HepG2 (cell line): ENCODE measurements around the gene RAB2B. TPM values are rescaled to one million over a fixed set of nuclear protein-coding genes. Genes with fewer than 3 reads are reported as not detected.
A peak's percentile ranks its signal among the peaks of the same experiment; 100 is the strongest.

Source experiments
- DNMT3B ChIP-seq: conservative IDR thresholded peaks from 2 replicates; pipeline ENCODE4 v1.6.1; 2016; ENCODE audit warnings: missing biosample characterization, control low read depth
- ERF ChIP-seq: IDR thresholded peaks from 2 replicates; pipeline ENCODE4 v1.6.1; 2018; ENCODE audit warnings: missing biosample characterization, missing genetic modification reagents
- IKZF4 ChIP-seq: sonication (generic); formaldehyde crosslinking; IDR thresholded peaks from 2 replicates; pipeline ENCODE4 v1.5.1; 2020; ENCODE audit warnings: borderline replicate concordance, mild to moderate bottlenecking, low read depth, missing genetic modification reagents; ENCODE audit errors: not compliant biosample characterization
- IRX3 ChIP-seq: sonication (generic); formaldehyde crosslinking; IDR thresholded peaks from 2 replicates; pipeline ENCODE4 v1.8.1; 2023; ENCODE audit warnings: mild to moderate bottlenecking, low read depth, missing genetic modification reagents, borderline replicate concordance
- NR2F1 ChIP-seq, 2 experiments: fragments of 450-650 bp in 1 of 2; formaldehyde crosslinking in 1 of 2; IDR thresholded peaks; 2 replicates each; pipeline versions ENCODE4 v1.5.0 to v1.6.1; 2016 to 2020; ENCODE audit warnings: mild to moderate bottlenecking in 1 of 2, missing compliant biosample characterization in 1 of 2, missing genetic modification reagents in 1 of 2, moderate library complexity in 1 of 2
- SMC3 ChIP-seq: IDR thresholded peaks from 2 replicates; pipeline ENCODE4 v1.6.1; 2011; ENCODE audit warnings: low read length, improper control_type of control experiment
- SOX6 ChIP-seq, 2 experiments: fragments of 450-650 bp in 1 of 2; sonication (generic) in 1 of 2; formaldehyde crosslinking in 1 of 2; IDR thresholded peaks; 2 replicates each; pipeline versions ENCODE4 v1.4.0 to v1.6.1; 2017 to 2020; ENCODE audit warnings: antibody characterized with exemption in 1 of 2, mild to moderate bottlenecking in 1 of 2, missing genetic modification reagents in 1 of 2
- TGIF2 ChIP-seq: IDR thresholded peaks from 2 replicates; pipeline ENCODE4 v1.6.1; 2016; ENCODE audit warnings: control low read depth, missing compliant biosample characterization
- THAP7 ChIP-seq: sonication (generic); formaldehyde crosslinking; IDR thresholded peaks from 2 replicates; pipeline ENCODE4 v1.8.1; 2023; ENCODE audit warnings: mild to moderate bottlenecking, missing genetic modification reagents
- ZNF224 ChIP-seq: sonication (generic); formaldehyde crosslinking; IDR thresholded peaks from 2 replicates; pipeline ENCODE4 v1.5.0; 2020; ENCODE audit warnings: mild to moderate bottlenecking, missing genetic modification reagents
- ZNF543 ChIP-seq: sonication (generic); formaldehyde crosslinking; IDR thresholded peaks from 2 replicates; pipeline ENCODE4 v1.4.0; 2020; ENCODE audit warnings: mild to moderate bottlenecking, missing genetic modification reagents
- ZNF747 ChIP-seq: sonication (generic); formaldehyde crosslinking; IDR thresholded peaks from 2 replicates; pipeline ENCODE4 v1.8.1; 2023; ENCODE audit warnings: missing genetic modification reagents, mild to moderate bottlenecking, borderline replicate concordance
- ZSCAN20 ChIP-seq: sonication (generic); formaldehyde crosslinking; IDR thresholded peaks from 2 replicates; pipeline ENCODE4 v1.4.0; 2020; ENCODE audit warnings: missing genetic modification reagents, mild to moderate bottlenecking, borderline replicate concordance
- polyA plus RNA-seq, 8 experiments: library from polyadenylated mRNA; depleted of rRNA in 3 of 8; stranded (reverse) in 7 of 8; unstranded in 1 of 8; fragments of >200 nt; fragmentation: Illumina TruSeq in 4 of 8; extraction: Trizol in 4 of 8; gene quantifications; 2 replicates each; pipeline versions ENCODE4 v1.2.1 to v1.2.3, GENCODE V29; 2011 to 2016; ENCODE audit warnings: low read depth in 4 of 8, missing spikeins in 1 of 8, mixed read lengths in 1 of 8; ENCODE audit not compliant: insufficient read depth in 1 of 8
- total RNA-seq, 5 experiments: library from RNA; depleted of rRNA; stranded (reverse); fragments of >200 nt; fragmentation: Illumina TruSeq; extraction: Trizol; gene quantifications; 2 replicates each; pipeline ENCODE4 v1.2.3, GENCODE V29; 2016; ENCODE audit warnings: low read depth in 1 of 5
- TF ChIP-seq, protein P1 (sequence below): sonication (generic); formaldehyde crosslinking; IDR thresholded peaks from 2 replicates; pipeline ENCODE4 v1.8.1; 2023; ENCODE audit warnings: missing genetic modification reagents, mild to moderate bottlenecking, borderline replicate concordance
- TF ChIP-seq, protein P2 (sequence below): sonication (generic); formaldehyde crosslinking; IDR thresholded peaks from 2 replicates; pipeline ENCODE4 v1.5.0; 2020; ENCODE audit warnings: missing genetic modification reagents
- TF ChIP-seq, protein P3 (sequence below): sonication (generic); formaldehyde crosslinking; IDR thresholded peaks from 2 replicates; pipeline ENCODE4 v1.9.0; 2021; ENCODE audit warnings: missing genetic modification reagents, borderline replicate concordance
- TF ChIP-seq, protein P4 (sequence below): IDR thresholded peaks from 2 replicates; pipeline ENCODE4 v1.4.0; 2020; ENCODE audit warnings: mild to moderate bottlenecking, missing genetic modification reagents
- TF ChIP-seq, protein P5 (sequence below): IDR thresholded peaks from 2 replicates; pipeline ENCODE4 v1.6.1; 2016; ENCODE audit warnings: missing compliant biosample characterization, missing genetic modification reagents, borderline replicate concordance

Gene RAB2B
- total and polyA plus RNA-seq, 2 of the 13 experiments (the other 11 are each of a cell fraction or from before 2014, with no cell fraction given): 36.0 to 60.6 TPM

GRCh38 chr14:21510735-21511657 is 34.2 kb upstream of the RAB2B start, which contains the start of gene METTL3 (continued):
- TF ChIP-seq, protein P1, sequence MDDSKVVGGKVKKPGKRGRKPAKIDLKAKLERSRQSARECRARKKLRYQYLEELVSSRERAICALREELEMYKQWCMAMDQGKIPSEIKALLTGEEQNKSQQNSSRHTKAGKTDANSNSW (CRISPR knock-in tag): peak; percentile 80; the same call in 1 of the 2 replicates
- peak; percentile 89 for TF ChIP-seq IRX3 (CRISPR knock-in tag)
- TF ChIP-seq ZSCAN20 (CRISPR knock-in tag): no peak; the same call in 1 of the 2 replicates
- peak; percentile 75; the same call in 1 of the 2 replicates for TF ChIP-seq ZNF224 (CRISPR knock-in tag)
- peak; percentile 96 for TF ChIP-seq TGIF2 (CRISPR knock-in tag)
- TF ChIP-seq, protein P2, sequence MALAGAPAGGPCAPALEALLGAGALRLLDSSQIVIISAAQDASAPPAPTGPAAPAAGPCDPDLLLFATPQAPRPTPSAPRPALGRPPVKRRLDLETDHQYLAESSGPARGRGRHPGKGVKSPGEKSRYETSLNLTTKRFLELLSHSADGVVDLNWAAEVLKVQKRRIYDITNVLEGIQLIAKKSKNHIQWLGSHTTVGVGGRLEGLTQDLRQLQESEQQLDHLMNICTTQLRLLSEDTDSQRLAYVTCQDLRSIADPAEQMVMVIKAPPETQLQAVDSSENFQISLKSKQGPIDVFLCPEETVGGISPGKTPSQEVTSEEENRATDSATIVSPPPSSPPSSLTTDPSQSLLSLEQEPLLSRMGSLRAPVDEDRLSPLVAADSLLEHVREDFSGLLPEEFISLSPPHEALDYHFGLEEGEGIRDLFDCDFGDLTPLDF (CRISPR knock-in tag): no peak
- TF ChIP-seq, protein P3, sequence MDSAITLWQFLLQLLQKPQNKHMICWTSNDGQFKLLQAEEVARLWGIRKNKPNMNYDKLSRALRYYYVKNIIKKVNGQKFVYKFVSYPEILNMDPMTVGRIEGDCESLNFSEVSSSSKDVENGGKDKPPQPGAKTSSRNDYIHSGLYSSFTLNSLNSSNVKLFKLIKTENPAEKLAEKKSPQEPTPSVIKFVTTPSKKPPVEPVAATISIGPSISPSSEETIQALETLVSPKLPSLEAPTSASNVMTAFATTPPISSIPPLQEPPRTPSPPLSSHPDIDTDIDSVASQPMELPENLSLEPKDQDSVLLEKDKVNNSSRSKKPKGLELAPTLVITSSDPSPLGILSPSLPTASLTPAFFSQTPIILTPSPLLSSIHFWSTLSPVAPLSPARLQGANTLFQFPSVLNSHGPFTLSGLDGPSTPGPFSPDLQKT (CRISPR knock-in tag): peak; percentile 26; the same call in 1 of the 2 replicates
- no peak for TF ChIP-seq SMC3
- TF ChIP-seq, protein P4, sequence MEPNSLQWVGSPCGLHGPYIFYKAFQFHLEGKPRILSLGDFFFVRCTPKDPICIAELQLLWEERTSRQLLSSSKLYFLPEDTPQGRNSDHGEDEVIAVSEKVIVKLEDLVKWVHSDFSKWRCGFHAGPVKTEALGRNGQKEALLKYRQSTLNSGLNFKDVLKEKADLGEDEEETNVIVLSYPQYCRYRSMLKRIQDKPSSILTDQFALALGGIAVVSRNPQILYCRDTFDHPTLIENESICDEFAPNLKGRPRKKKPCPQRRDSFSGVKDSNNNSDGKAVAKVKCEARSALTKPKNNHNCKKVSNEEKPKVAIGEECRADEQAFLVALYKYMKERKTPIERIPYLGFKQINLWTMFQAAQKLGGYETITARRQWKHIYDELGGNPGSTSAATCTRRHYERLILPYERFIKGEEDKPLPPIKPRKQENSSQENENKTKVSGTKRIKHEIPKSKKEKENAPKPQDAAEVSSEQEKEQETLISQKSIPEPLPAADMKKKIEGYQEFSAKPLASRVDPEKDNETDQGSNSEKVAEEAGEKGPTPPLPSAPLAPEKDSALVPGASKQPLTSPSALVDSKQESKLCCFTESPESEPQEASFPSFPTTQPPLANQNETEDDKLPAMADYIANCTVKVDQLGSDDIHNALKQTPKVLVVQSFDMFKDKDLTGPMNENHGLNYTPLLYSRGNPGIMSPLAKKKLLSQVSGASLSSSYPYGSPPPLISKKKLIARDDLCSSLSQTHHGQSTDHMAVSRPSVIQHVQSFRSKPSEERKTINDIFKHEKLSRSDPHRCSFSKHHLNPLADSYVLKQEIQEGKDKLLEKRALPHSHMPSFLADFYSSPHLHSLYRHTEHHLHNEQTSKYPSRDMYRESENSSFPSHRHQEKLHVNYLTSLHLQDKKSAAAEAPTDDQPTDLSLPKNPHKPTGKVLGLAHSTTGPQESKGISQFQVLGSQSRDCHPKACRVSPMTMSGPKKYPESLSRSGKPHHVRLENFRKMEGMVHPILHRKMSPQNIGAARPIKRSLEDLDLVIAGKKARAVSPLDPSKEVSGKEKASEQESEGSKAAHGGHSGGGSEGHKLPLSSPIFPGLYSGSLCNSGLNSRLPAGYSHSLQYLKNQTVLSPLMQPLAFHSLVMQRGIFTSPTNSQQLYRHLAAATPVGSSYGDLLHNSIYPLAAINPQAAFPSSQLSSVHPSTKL (CRISPR knock-in tag): peak; percentile 70; the same call in 1 of the 2 replicates
- peak; percentile 96 for TF ChIP-seq IKZF4 (CRISPR knock-in tag)
- no peak for TF ChIP-seq ZNF543 (CRISPR knock-in tag)
- TF ChIP-seq THAP7: peak; percentile 95
- TF ChIP-seq DNMT3B (CRISPR knock-in tag): 0 out of 2 replicates have a peak, but pooled peaks have one; percentile 22
- TF ChIP-seq SOX6 (IDR thresholded peaks at IDR 0.05): no peak
- TF ChIP-seq SOX6 (CRISPR knock-in tag; IDR thresholded peaks at IDR 0.05): peak; percentile 76
- TF ChIP-seq ZNF747 (CRISPR knock-in tag): peak; percentile 96
- TF ChIP-seq ERF (CRISPR knock-in tag): peak; percentile 92
- 0 out of 4 replicates have a peak, but pooled peaks of 1 of the 2 experiments have one; percentile 18 for TF ChIP-seq NR2F1 (CRISPR knock-in tag; IDR thresholded peaks at IDR 0.05)
- TF ChIP-seq, protein P5, sequence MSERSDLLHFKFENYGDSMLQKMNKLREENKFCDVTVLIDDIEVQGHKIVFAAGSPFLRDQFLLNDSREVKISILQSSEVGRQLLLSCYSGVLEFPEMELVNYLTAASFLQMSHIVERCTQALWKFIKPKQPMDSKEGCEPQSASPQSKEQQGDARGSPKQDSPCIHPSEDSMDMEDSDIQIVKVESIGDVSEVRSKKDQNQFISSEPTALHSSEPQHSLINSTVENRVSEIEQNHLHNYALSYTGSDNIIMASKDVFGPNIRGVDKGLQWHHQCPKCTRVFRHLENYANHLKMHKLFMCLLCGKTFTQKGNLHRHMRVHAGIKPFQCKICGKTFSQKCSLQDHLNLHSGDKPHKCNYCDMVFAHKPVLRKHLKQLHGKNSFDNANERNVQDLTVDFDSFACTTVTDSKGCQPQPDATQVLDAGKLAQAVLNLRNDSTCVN (CRISPR knock-in tag): peak; percentile 83; the same call in 1 of the 2 replicates
